HEK293 (cell line): Measurements from ENCODE around the gene VASH2.
"Not testable (repeated sequence)": the region's sequence is repeated elsewhere in the genome, so short reads cannot be mapped to it uniquely, and the experiment has no call there.

Experiments
- CTCF ChIP-seq: fragments of 450-650 bp; formaldehyde crosslinking; IDR thresholded peaks from 2 replicates; pipeline ENCODE4 v1.5.1; 2016; ENCODE audit warnings: missing biosample characterization, missing genetic modification characterization
- YY1 ChIP-seq: fragments of 450-650 bp; formaldehyde crosslinking; IDR thresholded peaks from 2 replicates; pipeline ENCODE4 v1.5.1; 2018; ENCODE audit warnings: missing biosample characterization, missing genetic modification characterization
- ZNF791 ChIP-seq: fragments of 450-650 bp; formaldehyde crosslinking; IDR thresholded peaks from 2 replicates; pipeline ENCODE4 v1.5.1; 2016; ENCODE audit warnings: missing biosample characterization, missing genetic modification characterization
- ZXDB ChIP-seq: fragments of 450-650 bp; formaldehyde crosslinking; IDR thresholded peaks from 2 replicates; pipeline ENCODE4 v1.5.1; 2016; ENCODE audit warnings: missing biosample characterization, missing genetic modification characterization

GRCh38 chr1:212914110-212914509 lies 36.2 kb upstream of the VASH2 start:
- TF ChIP-seq YY1 (tag by site-specific recombination); CTCF; ZNF791; ZXDB (tag by site-specific recombination): not testable (repeated sequence)
